Neural cell (in vitro differentiated cells): Measurements from ENCODE around the gene CAMK1D. TPM values are rescaled to one million over a fixed set of nuclear protein-coding genes. Genes with fewer than 3 reads are reported as not detected.

Experiments
- H2AFZ ChIP-seq: fragments of 200-600, 300-800 bp; sonication (generic), shearing (Covaris generic); 2 replicates; pipeline ENCODE4 v1.6.0; 2014; ENCODE audit warnings: low read depth, mild to moderate bottlenecking, antibody characterized with exemption, low read length, moderate library complexity
- H3F3A ChIP-seq: fragments of 200-600 bp; shearing (Covaris generic); 2 replicates; pipeline ENCODE4 v1.6.1; 2016; ENCODE audit warnings: mild to moderate bottlenecking, moderate library complexity, mixed read lengths, antibody characterized with exemption, low read length; ENCODE audit not compliant: insufficient read depth, poor library complexity, severe bottlenecking
- H3K27ac ChIP-seq: fragments of 200-600, 300-800 bp; sonication (generic), shearing (Covaris generic); 2 replicates; pipeline ENCODE4 v1.5.1; 2014; ENCODE audit warnings: mild to moderate bottlenecking, low read length, moderate library complexity
- H3K27me3 ChIP-seq: fragments of 300-800, 200-600 bp; sonication (generic), shearing (Covaris generic); 2 replicates; pipeline ENCODE4 v1.6.0; 2014; ENCODE audit warnings: mild to moderate bottlenecking, low read depth, low read length, moderate library complexity; ENCODE audit not compliant: insufficient read depth
- H3K36me3 ChIP-seq: fragments of 300-800, 200-600 bp; sonication (generic), shearing (Covaris generic); 2 replicates; pipeline ENCODE4 v1.5.1; 2014; ENCODE audit warnings: mild to moderate bottlenecking, antibody characterized with exemption, low read length, moderate library complexity; ENCODE audit not compliant: insufficient read depth
- H3K4me2 ChIP-seq: fragments of 300-800, 200-600 bp; sonication (generic), shearing (Covaris generic); 2 replicates; pipeline ENCODE4 v1.6.0; 2014; ENCODE audit warnings: mild to moderate bottlenecking, low read length
- H3K4me3 ChIP-seq: fragments of 300-800, 200-600 bp; sonication (generic), shearing (Covaris generic); 2 replicates; pipeline ENCODE4 v1.5.1; 2014; ENCODE audit warnings: mild to moderate bottlenecking, low read length, moderate library complexity
- H3K79me2 ChIP-seq: fragments of 200-600 bp; shearing (Covaris generic); replicated peaks from 2 replicates; pipeline ENCODE4 v1.6.0; 2014; ENCODE audit warnings: mild to moderate bottlenecking, low read length, moderate library complexity; ENCODE audit not compliant: insufficient read depth
- H3K9ac ChIP-seq: fragments of 300-800, 200-600 bp; sonication (generic), shearing (Covaris generic); 2 replicates; pipeline ENCODE4 v1.6.1; 2016; ENCODE audit warnings: mild to moderate bottlenecking, low read length, mixed read lengths
- H3K9me2 ChIP-seq: fragments of 200-600 bp; shearing (Covaris generic); 2 replicates; pipeline ENCODE4 v1.6.1; 2016; ENCODE audit warnings: mild to moderate bottlenecking, low read length, mixed read lengths; ENCODE audit not compliant: insufficient read depth
- H3K9me3 ChIP-seq: fragments of 200-600, 300-800 bp; sonication (generic), shearing (Covaris generic); 2 replicates; pipeline ENCODE4 v1.6.1; 2016; ENCODE audit warnings: mild to moderate bottlenecking, mixed run types, low read length, moderate library complexity, mixed read lengths
- H4K20me1 ChIP-seq: fragments of 200-600 bp; shearing (Covaris generic); 2 replicates; pipeline ENCODE4 v1.6.1; 2016; ENCODE audit warnings: mild to moderate bottlenecking, mixed run types; ENCODE audit not compliant: insufficient read depth
- EP300 ChIP-seq: fragments of 450-650 bp; conservative IDR thresholded peaks from 2 replicates; pipeline ENCODE4 v1.6.1; 2014; ENCODE audit warnings: antibody characterized with exemption, mild to moderate bottlenecking, moderate library complexity; ENCODE audit not compliant: poor library complexity, severe bottlenecking
- EZH2 ChIP-seq: fragments of 200-600, 300-800 bp; shearing (Covaris generic), sonication (generic); IDR thresholded peaks from 2 replicates; pipeline ENCODE4 v1.6.1; 2014; ENCODE audit warnings: antibody characterized with exemption, low read length, borderline replicate concordance, mild to moderate bottlenecking; ENCODE audit not compliant: insufficient read depth, poor library complexity, severe bottlenecking
- MXI1 ChIP-seq: fragments of 450-650 bp; conservative IDR thresholded peaks from 2 replicates; pipeline ENCODE4 v1.6.1; 2014; ENCODE audit warnings: antibody characterized with exemption, mild to moderate bottlenecking; ENCODE audit not compliant: poor library complexity, severe bottlenecking
- POLR2AphosphoS5 ChIP-seq: IDR thresholded peaks from 2 replicates; pipeline ENCODE4 v1.6.1; 2012
- RAD21 ChIP-seq: fragments of 450-650 bp; conservative IDR thresholded peaks from 2 replicates; pipeline ENCODE4 v1.6.1; 2014; ENCODE audit warnings: antibody characterized with exemption, mild to moderate bottlenecking, moderate library complexity
- REST ChIP-seq: IDR thresholded peaks from 2 replicates; pipeline ENCODE4 v1.6.1; 2012; ENCODE audit warnings: borderline replicate concordance
- SMC3 ChIP-seq: fragments of 450-650 bp; conservative IDR thresholded peaks from 2 replicates; pipeline ENCODE4 v1.6.1; 2014; ENCODE audit warnings: antibody characterized with exemption, mild to moderate bottlenecking, moderate library complexity; ENCODE audit not compliant: poor library complexity
- TAF1 ChIP-seq: IDR thresholded peaks from 2 replicates; pipeline ENCODE4 v1.6.1; 2012; ENCODE audit warnings: low read depth
- polyA plus RNA-seq: library from polyadenylated mRNA; depleted of rRNA; stranded (reverse); fragments of >200 nt; gene quantifications from 2 replicates; pipeline ENCODE4 v1.2.3, GENCODE V29; 2014
- TF ChIP-seq, protein P1 (sequence below): fragments of 450-650 bp; IDR thresholded peaks from 2 replicates; pipeline ENCODE4 v1.5.1; 2014; ENCODE audit warnings: antibody characterized with exemption, mild to moderate bottlenecking, moderate library complexity; ENCODE audit not compliant: poor library complexity, severe bottlenecking

Gene CAMK1D
- polyA plus RNA-seq, 1 donor from 2014 or later: 13.8 TPM

DNA sequence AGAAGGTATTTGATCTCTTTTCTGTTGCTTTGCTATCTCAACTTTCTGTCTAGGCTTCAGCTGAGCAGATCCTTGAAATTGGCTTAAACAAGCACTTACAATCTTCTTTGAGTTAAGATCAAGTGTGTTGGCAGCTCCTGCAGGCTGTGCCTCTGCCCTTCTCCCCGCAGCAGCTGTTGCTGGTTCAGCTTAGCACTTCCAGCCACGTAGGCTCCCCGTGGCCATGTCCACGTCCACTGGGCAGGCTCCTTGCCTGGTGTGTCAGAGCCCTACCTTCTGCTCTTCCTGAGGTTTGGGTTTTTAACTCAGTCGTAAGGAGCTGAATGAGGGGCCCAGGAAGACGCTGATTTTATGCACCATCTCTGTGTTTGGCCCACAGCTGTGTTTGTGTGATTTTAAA, 47.2 kb downstream of the CAMK1D start:
- peaks cover 3% of the 10 kb centered on the region for H3K79me2 ChIP-seq
- H3K9me2 ChIP-seq: no peaks in the 10 kb centered on the region
- H3K4me3 ChIP-seq: no peak overlapping the region
- no peaks in the 10 kb centered on the region for H4K20me1 ChIP-seq
- TF ChIP-seq, protein P1, sequence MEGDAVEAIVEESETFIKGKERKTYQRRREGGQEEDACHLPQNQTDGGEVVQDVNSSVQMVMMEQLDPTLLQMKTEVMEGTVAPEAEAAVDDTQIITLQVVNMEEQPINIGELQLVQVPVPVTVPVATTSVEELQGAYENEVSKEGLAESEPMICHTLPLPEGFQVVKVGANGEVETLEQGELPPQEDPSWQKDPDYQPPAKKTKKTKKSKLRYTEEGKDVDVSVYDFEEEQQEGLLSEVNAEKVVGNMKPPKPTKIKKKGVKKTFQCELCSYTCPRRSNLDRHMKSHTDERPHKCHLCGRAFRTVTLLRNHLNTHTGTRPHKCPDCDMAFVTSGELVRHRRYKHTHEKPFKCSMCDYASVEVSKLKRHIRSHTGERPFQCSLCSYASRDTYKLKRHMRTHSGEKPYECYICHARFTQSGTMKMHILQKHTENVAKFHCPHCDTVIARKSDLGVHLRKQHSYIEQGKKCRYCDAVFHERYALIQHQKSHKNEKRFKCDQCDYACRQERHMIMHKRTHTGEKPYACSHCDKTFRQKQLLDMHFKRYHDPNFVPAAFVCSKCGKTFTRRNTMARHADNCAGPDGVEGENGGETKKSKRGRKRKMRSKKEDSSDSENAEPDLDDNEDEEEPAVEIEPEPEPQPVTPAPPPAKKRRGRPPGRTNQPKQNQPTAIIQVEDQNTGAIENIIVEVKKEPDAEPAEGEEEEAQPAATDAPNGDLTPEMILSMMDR: no peak
- no peak for TF ChIP-seq EZH2
- no peak for TF ChIP-seq TAF1
- TF ChIP-seq SMC3: no peak
- TF ChIP-seq RAD21: no peak
- no peak for TF ChIP-seq EP300
- TF ChIP-seq POLR2AphosphoS5: no peak
- H3K36me3 ChIP-seq: no peaks in the 10 kb centered on the region
- H3K27ac ChIP-seq: no peak overlapping the region
- H3F3A ChIP-seq: peaks cover 1% of the 10 kb centered on the region
- no peak overlapping the region for H3K9ac ChIP-seq
- no peak overlapping the region for H2AFZ ChIP-seq
- no peaks in the 10 kb centered on the region for H3K9me3 ChIP-seq
- H3K27me3 ChIP-seq: no peaks in the 10 kb centered on the region
- H3K4me2 ChIP-seq: no peak overlapping the region

GRCh38 chr10:12397147-12397896, 48.0 kb downstream of the CAMK1D start:
- no peaks in the 10 kb centered on the region for H3F3A ChIP-seq
- H3K4me2 ChIP-seq: no peak overlapping the region
- H3K9me2 ChIP-seq: no peaks in the 10 kb centered on the region
- H3K9ac ChIP-seq: no peak overlapping the region
- H3K27me3 ChIP-seq: no peaks in the 10 kb centered on the region
- no peak overlapping the region for H2AFZ ChIP-seq
- TF ChIP-seq REST: no peak
- no peak for TF ChIP-seq RAD21
- no peak for TF ChIP-seq EZH2
- TF ChIP-seq, protein P1: no peak
- no peak for TF ChIP-seq EP300
- TF ChIP-seq POLR2AphosphoS5: no peak
- TF ChIP-seq SMC3: no peak
- TF ChIP-seq TAF1: no peak
- TF ChIP-seq MXI1: no peak
- H3K9me3 ChIP-seq: no peaks in the 10 kb centered on the region
- H3K36me3 ChIP-seq: no peaks in the 10 kb centered on the region
- H3K27ac ChIP-seq: no peak overlapping the region
- peaks cover 3% of the 10 kb centered on the region for H3K79me2 ChIP-seq
- no peaks in the 10 kb centered on the region for H4K20me1 ChIP-seq
- H3K4me3 ChIP-seq: no peak overlapping the region
